ENCODE data around the gene HAND2.

HAND2 gene

DNA sequence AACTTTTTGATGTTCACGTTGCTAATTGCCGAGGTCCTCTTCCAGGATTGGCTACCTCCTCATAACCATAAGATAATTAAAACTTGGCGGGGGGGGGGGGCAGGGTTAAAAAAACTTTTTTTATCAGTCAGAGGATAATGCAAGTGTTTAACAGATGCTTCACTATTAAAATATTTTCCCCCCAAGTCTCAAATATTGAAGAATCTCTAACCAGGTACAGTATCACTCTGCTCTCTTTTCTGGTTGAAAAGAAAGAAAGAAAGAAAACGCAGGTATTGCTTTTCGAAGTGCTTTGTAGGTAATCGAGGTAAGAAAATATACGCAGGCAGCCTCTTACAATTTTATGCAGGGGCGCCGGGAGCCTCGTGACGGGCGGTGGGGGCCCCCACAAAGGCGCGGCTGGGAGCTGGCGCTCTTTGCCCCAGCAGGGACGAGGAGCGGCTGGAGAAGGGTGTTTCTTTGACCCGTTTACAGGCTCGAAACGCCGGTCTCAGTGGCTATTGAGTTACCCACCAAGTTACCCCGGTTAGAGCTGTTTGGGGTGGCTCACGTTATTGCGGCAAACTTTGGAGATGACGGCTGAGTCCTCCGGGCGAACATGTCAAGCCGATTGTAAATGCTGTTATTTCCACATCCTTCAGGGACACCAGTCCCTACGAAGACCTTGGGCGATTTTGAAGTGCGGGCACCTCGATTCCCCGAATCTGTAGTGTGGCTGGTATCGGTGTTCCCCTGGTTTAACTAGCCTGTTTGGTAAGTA is 477 bp upstream of the HAND2 start:
- no peak overlapping the region for H3K27ac ChIP-seq (replicated peaks)
- no peak for DNase-seq (ENCODE audit: low read depth in 1 of 2, low spot score in 1 of 2)
- peaks cover 92% of the 10 kb centered on the region for H3K27me3 ChIP-seq (ENCODE audit: insufficient read depth, poor library complexity, severe bottlenecking)

DNA sequence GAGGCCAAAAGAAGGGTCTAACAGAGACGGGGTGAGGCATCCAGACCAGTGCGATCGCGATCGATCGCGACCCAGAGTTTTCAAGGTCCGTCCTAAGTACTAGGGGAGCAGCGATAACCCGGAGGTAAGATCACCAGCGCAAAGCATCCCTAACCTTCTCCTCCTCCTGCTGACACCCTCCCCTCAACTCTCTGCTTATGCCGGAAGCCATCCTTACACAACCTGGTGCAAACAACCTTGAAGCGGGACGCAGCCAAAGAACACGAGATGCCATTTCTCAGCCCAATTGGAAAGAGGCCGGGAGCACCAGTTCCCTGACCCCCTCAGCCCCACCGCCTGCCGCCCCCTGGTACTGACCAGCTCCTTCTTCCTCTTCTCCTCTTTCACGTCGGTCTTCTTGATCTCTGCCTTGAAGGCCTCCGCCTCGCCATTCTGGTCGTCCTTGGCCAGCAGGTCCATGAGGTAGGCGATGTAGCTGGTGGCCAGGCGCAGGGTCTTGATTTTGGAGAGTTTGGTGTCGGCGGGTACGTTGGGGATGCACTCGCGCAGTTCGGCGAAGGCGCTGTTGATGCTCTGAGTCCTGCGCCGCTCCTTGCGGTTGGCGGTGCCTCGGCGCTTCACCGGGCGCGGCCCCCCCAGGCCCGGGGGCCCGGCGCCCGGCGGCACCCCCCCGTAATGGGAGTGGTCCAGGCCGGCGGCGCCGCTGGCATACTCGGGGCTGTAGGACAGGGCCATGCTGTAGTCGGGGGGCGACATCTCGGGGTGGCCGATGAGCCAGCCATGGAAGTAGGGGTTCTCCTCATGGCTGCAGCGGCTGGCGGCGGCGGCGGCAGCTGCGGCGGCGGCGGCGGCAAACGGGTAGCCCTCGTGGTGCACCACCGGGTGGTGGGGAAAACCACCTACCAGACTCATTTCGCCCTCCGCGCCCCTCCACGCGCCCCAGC is 1.4 kb downstream of the HAND2 start:
- Histone ChIP-seq H3K27ac (replicated peaks) (no peak overlapping the region), H3K4me3 (replicated peaks; ENCODE audit: insufficient read depth, low read length) (peak overlapping the region; percentile 43), H3K27me3 (ENCODE audit: insufficient read depth, poor library complexity, severe bottlenecking) (peaks cover 92% of the 10 kb centered on the region)
- no peak for DNase-seq (ENCODE audit: low read depth in 1 of 2, low spot score in 1 of 2)
- no peak for TF ChIP-seq SPI1 (IDR thresholded peaks at IDR 0.05; ENCODE audit: borderline replicate concordance, low read depth)
- TF ChIP-seq, protein P1, sequence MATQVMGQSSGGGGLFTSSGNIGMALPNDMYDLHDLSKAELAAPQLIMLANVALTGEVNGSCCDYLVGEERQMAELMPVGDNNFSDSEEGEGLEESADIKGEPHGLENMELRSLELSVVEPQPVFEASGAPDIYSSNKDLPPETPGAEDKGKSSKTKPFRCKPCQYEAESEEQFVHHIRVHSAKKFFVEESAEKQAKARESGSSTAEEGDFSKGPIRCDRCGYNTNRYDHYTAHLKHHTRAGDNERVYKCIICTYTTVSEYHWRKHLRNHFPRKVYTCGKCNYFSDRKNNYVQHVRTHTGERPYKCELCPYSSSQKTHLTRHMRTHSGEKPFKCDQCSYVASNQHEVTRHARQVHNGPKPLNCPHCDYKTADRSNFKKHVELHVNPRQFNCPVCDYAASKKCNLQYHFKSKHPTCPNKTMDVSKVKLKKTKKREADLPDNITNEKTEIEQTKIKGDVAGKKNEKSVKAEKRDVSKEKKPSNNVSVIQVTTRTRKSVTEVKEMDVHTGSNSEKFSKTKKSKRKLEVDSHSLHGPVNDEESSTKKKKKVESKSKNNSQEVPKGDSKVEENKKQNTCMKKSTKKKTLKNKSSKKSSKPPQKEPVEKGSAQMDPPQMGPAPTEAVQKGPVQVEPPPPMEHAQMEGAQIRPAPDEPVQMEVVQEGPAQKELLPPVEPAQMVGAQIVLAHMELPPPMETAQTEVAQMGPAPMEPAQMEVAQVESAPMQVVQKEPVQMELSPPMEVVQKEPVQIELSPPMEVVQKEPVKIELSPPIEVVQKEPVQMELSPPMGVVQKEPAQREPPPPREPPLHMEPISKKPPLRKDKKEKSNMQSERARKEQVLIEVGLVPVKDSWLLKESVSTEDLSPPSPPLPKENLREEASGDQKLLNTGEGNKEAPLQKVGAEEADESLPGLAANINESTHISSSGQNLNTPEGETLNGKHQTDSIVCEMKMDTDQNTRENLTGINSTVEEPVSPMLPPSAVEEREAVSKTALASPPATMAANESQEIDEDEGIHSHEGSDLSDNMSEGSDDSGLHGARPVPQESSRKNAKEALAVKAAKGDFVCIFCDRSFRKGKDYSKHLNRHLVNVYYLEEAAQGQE (IDR thresholded peaks at IDR 0.05; ENCODE audit: insufficient replicate concordance, low read depth) = no peak

More for the DNA sequence above, 477 bp upstream of the HAND2 start:
- TF ChIP-seq, protein P2, sequence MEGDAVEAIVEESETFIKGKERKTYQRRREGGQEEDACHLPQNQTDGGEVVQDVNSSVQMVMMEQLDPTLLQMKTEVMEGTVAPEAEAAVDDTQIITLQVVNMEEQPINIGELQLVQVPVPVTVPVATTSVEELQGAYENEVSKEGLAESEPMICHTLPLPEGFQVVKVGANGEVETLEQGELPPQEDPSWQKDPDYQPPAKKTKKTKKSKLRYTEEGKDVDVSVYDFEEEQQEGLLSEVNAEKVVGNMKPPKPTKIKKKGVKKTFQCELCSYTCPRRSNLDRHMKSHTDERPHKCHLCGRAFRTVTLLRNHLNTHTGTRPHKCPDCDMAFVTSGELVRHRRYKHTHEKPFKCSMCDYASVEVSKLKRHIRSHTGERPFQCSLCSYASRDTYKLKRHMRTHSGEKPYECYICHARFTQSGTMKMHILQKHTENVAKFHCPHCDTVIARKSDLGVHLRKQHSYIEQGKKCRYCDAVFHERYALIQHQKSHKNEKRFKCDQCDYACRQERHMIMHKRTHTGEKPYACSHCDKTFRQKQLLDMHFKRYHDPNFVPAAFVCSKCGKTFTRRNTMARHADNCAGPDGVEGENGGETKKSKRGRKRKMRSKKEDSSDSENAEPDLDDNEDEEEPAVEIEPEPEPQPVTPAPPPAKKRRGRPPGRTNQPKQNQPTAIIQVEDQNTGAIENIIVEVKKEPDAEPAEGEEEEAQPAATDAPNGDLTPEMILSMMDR (IDR thresholded peaks at IDR 0.05; ENCODE audit: insufficient read depth, low read length) = no peak
- TF ChIP-seq POLR2AphosphoS5 (IDR thresholded peaks at IDR 0.05; ENCODE audit: low read depth) (no peak), SPI1 (IDR thresholded peaks at IDR 0.05; ENCODE audit: borderline replicate concordance, low read depth) (no peak), GABPA (IDR thresholded peaks at IDR 0.05; ENCODE audit: low read depth) (no peak)
- TF ChIP-seq, protein P1 (IDR thresholded peaks at IDR 0.05; ENCODE audit: insufficient replicate concordance, low read depth) = no peak
- H3K4me3 ChIP-seq (replicated peaks; ENCODE audit: insufficient read depth, low read length) = no peak overlapping the region

DNA sequence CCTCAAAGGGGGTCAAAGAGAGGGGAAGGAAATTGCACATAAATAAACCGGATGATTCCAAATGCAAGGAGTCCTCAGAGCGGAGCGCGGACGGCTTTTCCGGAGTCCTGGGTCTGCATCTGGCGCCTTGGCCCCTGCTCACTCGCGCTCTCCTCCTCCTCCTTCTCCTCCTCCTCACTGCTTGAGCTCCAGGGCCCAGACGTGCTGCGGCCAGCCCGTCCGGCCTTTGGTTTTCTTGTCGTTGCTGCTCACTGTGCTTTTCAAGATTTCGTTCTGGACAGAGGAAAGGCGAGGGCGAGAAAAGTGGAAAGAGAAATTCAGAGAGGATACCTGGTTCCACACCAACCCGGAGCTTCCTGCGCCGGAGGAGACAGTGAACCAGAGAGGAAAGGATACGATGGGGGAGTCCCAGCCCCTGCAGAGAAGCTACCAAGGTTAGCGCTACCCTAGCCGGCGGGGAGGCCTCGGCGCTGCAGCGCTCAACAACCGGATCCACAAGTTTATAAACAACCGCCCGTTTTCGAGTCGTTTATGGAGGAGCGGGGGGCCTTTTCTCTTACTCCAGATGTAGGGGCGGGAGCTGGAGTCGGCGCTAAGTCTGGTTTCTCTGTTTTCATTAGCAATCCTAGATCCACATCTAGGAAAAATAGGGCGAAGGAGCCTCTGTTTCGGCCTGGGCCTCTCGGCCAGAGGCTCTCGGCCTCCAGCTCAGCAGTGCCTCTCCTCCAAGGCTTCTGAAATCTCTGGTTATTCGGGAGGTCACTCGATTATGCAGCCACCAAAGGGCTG is 2.7 kb downstream of the HAND2 start:
- DNase-seq (ENCODE audit: low read depth in 1 of 2, low spot score in 1 of 2) = no peak
- Histone ChIP-seq H3K27ac (replicated peaks) (no peak overlapping the region), H3K27me3 (ENCODE audit: insufficient read depth, poor library complexity, severe bottlenecking) (peaks cover 92% of the 10 kb centered on the region), H3K4me3 (replicated peaks; ENCODE audit: insufficient read depth, low read length) (no peak overlapping the region)
- TF ChIP-seq POLR2AphosphoS5 (IDR thresholded peaks at IDR 0.05; ENCODE audit: low read depth) (no peak), GABPA (IDR thresholded peaks at IDR 0.05; ENCODE audit: low read depth) (no peak), SPI1 (IDR thresholded peaks at IDR 0.05; ENCODE audit: borderline replicate concordance, low read depth) (no peak)
- TF ChIP-seq, protein P1 (IDR thresholded peaks at IDR 0.05; ENCODE audit: insufficient replicate concordance, low read depth) = no peak
- TF ChIP-seq, protein P2 (IDR thresholded peaks at IDR 0.05; ENCODE audit: insufficient read depth, low read length) = no peak

All from HL-60 (cell line).